Endothelial cell of umbilical vein (primary cell): ENCODE measurements around the gene VGLL4. TPM values are rescaled to one million over a fixed set of nuclear protein-coding genes. Genes with fewer than 3 reads are reported as not detected.
"Not testable (repeated sequence)": the region's sequence is repeated elsewhere in the genome, so short reads cannot be mapped to it uniquely, and the experiment has no call there.

Source experiments
- BruUV-seq: library from RNA; stranded (reverse); fragments of 400-500 nt; replicated peaks from 2 replicates; lab custom pipeline; 2021; lab: Mats Ljungman, UMichigan
- CTCF ChIA-PET: fragments of 300-600, 350-600 bp; sonication (Branson Sonifier 250); formaldehyde crosslinking; loops from one replicate; lab custom pipeline; 2021; ENCODE audit warnings: antibody characterized with exemption, inconsistent platforms; lab: Charles Lee
- POLR2A ChIA-PET: fragments of 300-600, 350-600 bp; sonication (Branson Sonifier 250); formaldehyde crosslinking; loops from one replicate; lab custom pipeline; 2021; ENCODE audit warnings: antibody characterized with exemption, inconsistent platforms; lab: Charles Lee
- DNase-seq: peaks from one replicate; pipeline ENCODE4 v3.0.0-alpha.2; 2011; ENCODE audit warnings: low read depth, low spot score
- FAIRE-seq: peaks from 2 replicates; lab custom pipeline; 2011; peaks lifted over from hg19 to GRCh38; lab: Jason Lieb, UNC
- H2AFZ ChIP-seq: 2 replicates; pipeline ENCODE4 v1.6.0; 2012; ENCODE audit warnings: low read depth, low read length, control low read depth, inconsistent platforms
- H3K27ac ChIP-seq: 2 replicates; pipeline ENCODE4 v1.5.1; 2011; ENCODE audit warnings: low read depth, mild to moderate bottlenecking, control low read depth, low read length, moderate library complexity; ENCODE audit not compliant: insufficient read depth
- H3K27me3 ChIP-seq, 2 experiments: 2 replicates each; pipeline versions ENCODE4 v1.6.0 to v1.6.1; 2011; ENCODE audit warnings: low read length in 2 of 2, mixed read lengths in 1 of 2; ENCODE audit not compliant: control insufficient read depth in 2 of 2, insufficient read depth in 2 of 2
- H3K36me3 ChIP-seq, 2 experiments: 2 replicates in 1 of 2; 3 replicates in 1 of 2; pipeline ENCODE4 v1.5.1; 2011; ENCODE audit warnings: low read length in 2 of 2, mild to moderate bottlenecking in 1 of 2, moderate library complexity in 1 of 2; ENCODE audit not compliant: control insufficient read depth in 2 of 2, insufficient read depth in 2 of 2; ENCODE audit errors: extremely low read depth in 1 of 2
- H3K4me1 ChIP-seq: 3 replicates; pipeline ENCODE4 v1.5.1; 2011; ENCODE audit warnings: mild to moderate bottlenecking, low read length; ENCODE audit not compliant: control insufficient read depth, insufficient read depth; ENCODE audit errors: extremely low read depth
- H3K4me2 ChIP-seq: 2 replicates; pipeline ENCODE4 v1.6.1; 2011; ENCODE audit warnings: low read length, control low read depth, mixed read lengths; ENCODE audit not compliant: insufficient read depth
- H3K4me3 ChIP-seq, 3 experiments: fragments of 200-600 bp in 1 of 3; sonication (generic), shearing (Covaris generic) in 1 of 3; replicated peaks in 1 of 3; 2 replicates each; pipeline ENCODE4 v1.5.1; 2011 to 2016; ENCODE audit warnings: control low read depth in 3 of 3, low read length in 3 of 3, mild to moderate bottlenecking in 2 of 3, inconsistent platforms in 1 of 3, low read depth in 1 of 3, moderate library complexity in 1 of 3; ENCODE audit not compliant: insufficient read depth in 1 of 3
- H3K79me2 ChIP-seq: 2 replicates; pipeline ENCODE4 v1.6.0; 2012; ENCODE audit warnings: low read length, inconsistent platforms; ENCODE audit not compliant: control insufficient read depth, insufficient read depth
- H3K9ac ChIP-seq: replicated peaks from 2 replicates; pipeline ENCODE3; 2011; ENCODE audit warnings: low read length, control low read depth; ENCODE audit not compliant: insufficient read depth; ENCODE audit errors: extremely low read depth
- H3K9me1 ChIP-seq: replicated peaks from 3 replicates; pipeline ENCODE4 v1.6.0; 2011; ENCODE audit warnings: mild to moderate bottlenecking, low read length; ENCODE audit not compliant: control insufficient read depth, insufficient read depth; ENCODE audit errors: extremely low read depth
- H3K9me3 ChIP-seq: replicated peaks from 2 replicates; pipeline ENCODE4 v1.5.1; 2012; ENCODE audit warnings: low read length, inconsistent platforms; ENCODE audit not compliant: control insufficient read depth, insufficient read depth
- H4K20me1 ChIP-seq: replicated peaks from 2 replicates; pipeline ENCODE3; 2011; ENCODE audit warnings: mild to moderate bottlenecking, low read length; ENCODE audit not compliant: control insufficient read depth, insufficient read depth; ENCODE audit errors: extremely low read depth
- CTCF ChIP-seq, 2 donors: IDR thresholded peaks; 1 replicate in 1 of 2; 2 replicates in 1 of 2; pipeline ENCODE4 v1.5.1; 2011; ENCODE audit warnings: low read length in 2 of 2, mild to moderate bottlenecking in 2 of 2, moderate library complexity in 2 of 2, control low read depth in 1 of 2, inconsistent platforms in 1 of 2, low read depth in 1 of 2; ENCODE audit not compliant: insufficient read depth in 1 of 2; ENCODE audit errors: extremely low read depth in 1 of 2
- EZH2 ChIP-seq: IDR thresholded peaks from 2 replicates; pipeline ENCODE4 v1.6.1; 2012; ENCODE audit warnings: borderline replicate concordance, low read depth, mild to moderate bottlenecking, moderate library complexity, low read length, inconsistent platforms; ENCODE audit not compliant: severe bottlenecking
- FOS ChIP-seq: IDR thresholded peaks from 2 replicates; pipeline ENCODE4 v1.6.1; 2011; ENCODE audit warnings: mild to moderate bottlenecking, low read length, moderate library complexity, borderline replicate concordance; ENCODE audit not compliant: insufficient read depth
- GATA2 ChIP-seq: IDR thresholded peaks from 2 replicates; pipeline ENCODE4 v1.7.0; 2011; ENCODE audit warnings: low read depth, mild to moderate bottlenecking, moderate library complexity, mixed read lengths, low read length; ENCODE audit not compliant: insufficient read length, insufficient read depth
- JUN ChIP-seq: IDR thresholded peaks from 2 replicates; pipeline ENCODE4 v1.6.1; 2011; ENCODE audit warnings: borderline replicate concordance, low read depth; ENCODE audit not compliant: insufficient read length, insufficient read depth
- MAX ChIP-seq: IDR thresholded peaks from 2 replicates; pipeline ENCODE4 v1.6.1; 2011; ENCODE audit not compliant: insufficient read depth, insufficient read length
- MYC ChIP-seq: IDR thresholded peaks from one replicate; pipeline ENCODE4 v1.6.1; 2011; ENCODE audit warnings: mild to moderate bottlenecking, low read depth, low read length
- POLR2A ChIP-seq: IDR thresholded peaks from 2 replicates; pipeline ENCODE4 v1.6.1; 2012; ENCODE audit warnings: low read depth, mild to moderate bottlenecking, control low read depth, low read length
- POLR2AphosphoS5 ChIP-seq: IDR thresholded peaks from 2 replicates; pipeline ENCODE4 v1.6.1; 2012; ENCODE audit warnings: low read depth, mild to moderate bottlenecking, control low read depth, low read length, moderate library complexity; ENCODE audit not compliant: insufficient read depth
- dilution Hi-C: fragments of 300-500 bp; cut with MboI; formaldehyde crosslinking; loops from one replicate; pipeline ENCODE4 v1.15.0; 2019; ENCODE audit warnings: low sequenced_read_pairs; ENCODE audit not compliant: extremely low pct_ligation_motif_present
- intact Hi-C: fragments of 100-400 bp; cut with micrococcal nuclease; formaldehyde crosslinking; loops from one replicate; pipeline ENCODE4 v1.10.0; 2022
- polyA plus RNA-seq, 4 experiments: library from polyadenylated mRNA; depleted of rRNA in 3 of 4; stranded (reverse) in 3 of 4; unstranded in 1 of 4; fragments of >200 nt; gene quantifications; 2 replicates each; pipeline versions ENCODE4 v1.2.1 to v1.2.3, GENCODE V29; 2011 to 2012; ENCODE audit warnings: missing spikeins in 1 of 4
- total RNA-seq: library from RNA; stranded (reverse); gene quantifications from 2 replicates; pipeline ENCODE4 v1.2.3, GENCODE V29; 2021

Gene VGLL4
- total and polyA plus RNA-seq, 2 donors (not counting 3 experiments of a cell fraction or from before 2014, with no cell fraction given) = 67.0 to 78.9 TPM

DNA sequence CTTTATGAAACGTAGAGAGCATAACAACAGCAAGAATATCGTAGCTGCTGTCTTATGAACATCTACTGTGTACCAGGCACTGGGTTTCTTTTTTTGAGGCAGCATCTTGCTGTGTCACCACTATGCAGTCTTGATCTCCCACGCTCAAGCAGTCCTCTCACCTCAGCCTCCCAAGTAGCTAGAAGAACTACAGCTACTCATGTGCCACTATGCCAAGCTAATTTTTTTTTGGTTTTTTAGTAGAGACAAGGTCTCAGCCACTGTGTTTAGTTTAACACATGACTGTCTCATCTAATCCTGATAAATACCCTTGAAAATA, 129.9 kb downstream of the VGLL4 start:
- H4K20me1 ChIP-seq = no peaks in the 10 kb centered on the region
- ChIA-PET CTCF (interaction anchor here (0.6 to 1.6 kb wide), 10 partner anchors 13 to 291 kb away, joined by 3 to 6 read pairs (median 4); no protein-coding TSS in a partner anchor), POLR2A (interaction anchor here (0.9 kb wide), 1 partner anchor 125 kb away, joined by 3 read pairs; no protein-coding TSS in a partner anchor)
- H3K79me2 ChIP-seq = no peaks in the 10 kb centered on the region
- H3K36me3 ChIP-seq = no peaks in the 10 kb centered on the region
- intact Hi-C loops (loop anchor here (1.0 to 2.0 kb wide), 7 partner anchors 17 to 133 kb away; no protein-coding TSS in a partner anchor), dilution Hi-C loops (no loop called here)
- FAIRE-seq (no peak), DNase-seq (no peak)
- peak overlapping the region; percentile 91 for H3K27ac ChIP-seq
- no peaks in the 10 kb centered on the region for H3K27me3 ChIP-seq
- H3K4me2 ChIP-seq = peak overlapping the region; percentile 50
- no peak overlapping the region for H2AFZ ChIP-seq
- H3K4me1 ChIP-seq = peaks cover 33% of the 10 kb centered on the region
- no peak for TF ChIP-seq POLR2AphosphoS5
- no peak for TF ChIP-seq JUN
- TF ChIP-seq GATA2 = no peak
- TF ChIP-seq FOS = no peak
- TF ChIP-seq CTCF (IDR thresholded peaks at IDR 0.05; ENCODE audit: extremely low read depth in 1 of 2, insufficient read depth in 1 of 2, low read depth in 1 of 2, low read length in 2 of 2) = no peak
- TF ChIP-seq MAX = no peak
- no peak for TF ChIP-seq MYC
- TF ChIP-seq EZH2 = no peak
- TF ChIP-seq POLR2A = no peak
- no peaks in the 10 kb centered on the region for H3K9me1 ChIP-seq
- H3K9me3 ChIP-seq = no peaks in the 10 kb centered on the region
- TSS peak; percentile 59 for BruUV-seq
- H3K4me3 ChIP-seq = no peak overlapping the region
- peak overlapping the region; percentile 61 for H3K9ac ChIP-seq

DNA sequence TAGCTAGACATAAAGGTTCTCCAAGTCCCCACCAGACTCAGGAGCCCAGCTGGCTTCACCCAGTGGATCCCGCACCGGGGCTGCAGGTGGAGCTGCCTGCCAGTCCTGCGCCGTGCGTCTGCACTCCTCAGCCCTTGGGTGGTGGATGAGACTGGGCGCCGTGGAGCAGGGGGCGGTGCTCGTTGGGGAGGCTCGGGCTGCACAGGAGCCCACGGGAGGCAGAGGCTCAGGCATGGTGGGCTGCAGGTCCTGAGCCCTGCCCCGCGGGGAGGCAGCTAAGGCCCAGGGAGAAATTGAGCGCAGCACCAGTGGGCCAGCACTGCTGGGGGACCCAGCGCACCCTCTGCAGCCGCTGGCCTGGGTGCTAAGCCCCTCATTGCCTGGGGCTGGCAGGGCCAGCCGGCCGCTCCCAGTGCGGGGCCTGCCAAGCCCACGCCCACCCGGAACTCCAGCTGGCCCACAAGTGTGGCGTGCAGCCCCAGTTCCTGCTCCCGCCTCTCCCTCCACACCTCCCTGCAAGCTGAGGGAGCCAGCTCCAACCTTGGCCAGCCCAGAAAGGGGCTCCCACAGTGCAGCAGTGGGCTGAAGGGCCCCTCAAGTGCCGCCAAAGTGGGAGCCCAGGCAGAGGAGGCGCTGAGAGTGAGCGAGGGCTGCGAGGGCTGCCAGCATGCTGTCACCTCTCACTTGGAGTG, 130.4 kb downstream of the VGLL4 start:
- DNase-seq, H2AFZ ChIP-seq, H3K9me1 ChIP-seq, H3K36me3 ChIP-seq, FAIRE-seq, POLR2A ChIA-PET, H3K79me2 ChIP-seq, H3K9me3 ChIP-seq, intact Hi-C loops, H3K4me3 ChIP-seq, dilution Hi-C loops, H3K27me3 ChIP-seq, BruUV-seq, H4K20me1 ChIP-seq: not testable (repeated sequence)
- Histone ChIP-seq H3K27ac (peak overlapping the region; percentile 91), H3K4me1 (peaks cover 38% of the 10 kb centered on the region), H3K4me2 (peak overlapping the region; percentile 50), H3K9ac (peak overlapping the region; percentile 61)
- CTCF ChIA-PET = interaction anchor here (1.2 to 1.6 kb wide), 4 partner anchors 26 to 134 kb away, joined by 3 to 5 read pairs (median 4); no protein-coding TSS in a partner anchor
